Loucy (cell line): ENCODE measurements around the gene AQP1.

Experiments
- CTCF ChIP-seq: fragments of 200-600 bp; sonication (generic); conservative IDR thresholded peaks from 2 replicates; pipeline ENCODE4 v1.5.1; 2014; ENCODE audit warnings: mild to moderate bottlenecking, antibody characterized with exemption, low read length
- EZH2phosphoT487 ChIP-seq: fragments of 200-600 bp; IDR thresholded peaks from 2 replicates; pipeline ENCODE4 v1.6.1; 2018; ENCODE audit warnings: antibody characterized with exemption, mild to moderate bottlenecking, moderate library complexity, borderline replicate concordance

- TF ChIP-seq CTCF (no peak), EZH2phosphoT487 (no peak)
These were observed 54.2 kb downstream of the AQP1 start for GRCh38 chr7:30965883-30966282.
